ENCODE data around the gene GPM6B.

GPM6B gene

DNA sequence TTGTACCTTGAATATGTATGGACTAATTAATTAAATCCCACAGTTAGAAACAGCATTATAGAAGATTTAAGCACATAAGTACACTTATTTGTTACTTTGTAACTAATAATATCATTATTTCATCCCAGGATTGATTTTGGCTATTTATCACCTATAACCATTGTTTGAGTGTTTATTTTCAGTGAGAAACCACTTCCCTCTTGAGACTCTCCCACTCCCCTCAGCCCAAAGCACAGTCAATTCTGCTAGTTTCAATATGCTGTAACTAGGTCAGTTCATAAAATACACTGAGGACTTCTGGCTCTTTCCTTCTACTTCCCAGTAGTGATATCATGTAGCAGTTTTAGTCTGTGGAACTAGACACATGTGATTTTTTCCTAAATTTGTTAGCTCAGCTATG, 66.1 kb downstream of the GPM6B start:
- no peaks in the 10 kb centered on the region for H3K9me2 ChIP-seq (replicated peaks; ENCODE audit: insufficient read depth, low read length)
- peak overlapping the region; percentile 21; the same call in 1 of the 2 replicates for H3K27ac ChIP-seq (ENCODE audit: low read length)
- no peaks in the 10 kb centered on the region for H3K9me3 ChIP-seq (replicated peaks; ENCODE audit: insufficient read depth, low read length)
- peak overlapping the region; percentile 15; the same call in 1 of the 2 replicates for H3K4me2 ChIP-seq (ENCODE audit: low read depth, low read length)
- H3K79me2 ChIP-seq (ENCODE audit: low read length), result no peaks in the 10 kb centered on the region
- H3K9ac ChIP-seq (ENCODE audit: low read length), result no peak overlapping the region; the same call in 1 of the 2 replicates
- H3F3A ChIP-seq (ENCODE audit: insufficient read depth, low read length), result peaks cover 12% of the 10 kb centered on the region; the same call in 1 of the 2 replicates
- peaks cover 31% of the 10 kb centered on the region for H3K4me1 ChIP-seq (ENCODE audit: low read length)
- no peak for DNase-seq
- TF ChIP-seq EZH2phosphoT487 (IDR thresholded peaks at IDR 0.05; ENCODE audit: low read length) (no peak), EZH2 (optimal IDR thresholded peaks at IDR 0.05; ENCODE audit: low read depth, low read length) (no peak)
- TF ChIP-seq, protein P1, sequence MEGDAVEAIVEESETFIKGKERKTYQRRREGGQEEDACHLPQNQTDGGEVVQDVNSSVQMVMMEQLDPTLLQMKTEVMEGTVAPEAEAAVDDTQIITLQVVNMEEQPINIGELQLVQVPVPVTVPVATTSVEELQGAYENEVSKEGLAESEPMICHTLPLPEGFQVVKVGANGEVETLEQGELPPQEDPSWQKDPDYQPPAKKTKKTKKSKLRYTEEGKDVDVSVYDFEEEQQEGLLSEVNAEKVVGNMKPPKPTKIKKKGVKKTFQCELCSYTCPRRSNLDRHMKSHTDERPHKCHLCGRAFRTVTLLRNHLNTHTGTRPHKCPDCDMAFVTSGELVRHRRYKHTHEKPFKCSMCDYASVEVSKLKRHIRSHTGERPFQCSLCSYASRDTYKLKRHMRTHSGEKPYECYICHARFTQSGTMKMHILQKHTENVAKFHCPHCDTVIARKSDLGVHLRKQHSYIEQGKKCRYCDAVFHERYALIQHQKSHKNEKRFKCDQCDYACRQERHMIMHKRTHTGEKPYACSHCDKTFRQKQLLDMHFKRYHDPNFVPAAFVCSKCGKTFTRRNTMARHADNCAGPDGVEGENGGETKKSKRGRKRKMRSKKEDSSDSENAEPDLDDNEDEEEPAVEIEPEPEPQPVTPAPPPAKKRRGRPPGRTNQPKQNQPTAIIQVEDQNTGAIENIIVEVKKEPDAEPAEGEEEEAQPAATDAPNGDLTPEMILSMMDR (IDR thresholded peaks at IDR 0.05; ENCODE audit: low read length), result no peak
- no peak overlapping the region for H2AFZ ChIP-seq (ENCODE audit: low read length)
- no peak overlapping the region for H3K4me3 ChIP-seq (ENCODE audit: low read length)
- H3K36me3 ChIP-seq (replicated peaks; ENCODE audit: insufficient read depth, low read length), result no peaks in the 10 kb centered on the region; the same call in 1 of the 2 replicates
- no peaks in the 10 kb centered on the region for H3K27me3 ChIP-seq (replicated peaks; ENCODE audit: insufficient read depth, low read length)
- no peaks in the 10 kb centered on the region for H4K20me1 ChIP-seq (ENCODE audit: insufficient read depth, low read length)

GRCh38 chrX:13750204-13750603, 66.7 kb downstream of the GPM6B start:
- peak overlapping the region; percentile 15; the same call in 1 of the 2 replicates for H3K4me2 ChIP-seq (ENCODE audit: low read depth, low read length)
- no peaks in the 10 kb centered on the region; the same call in 1 of the 2 replicates for H3K36me3 ChIP-seq (replicated peaks; ENCODE audit: insufficient read depth, low read length)
- no peak for TF ChIP-seq EZH2 (optimal IDR thresholded peaks at IDR 0.05; ENCODE audit: low read depth, low read length)
- no peak for TF ChIP-seq EZH2phosphoT487 (IDR thresholded peaks at IDR 0.05; ENCODE audit: low read length)
- TF ChIP-seq, protein P1 (IDR thresholded peaks at IDR 0.05; ENCODE audit: low read length), result peak; percentile 63

DNA sequence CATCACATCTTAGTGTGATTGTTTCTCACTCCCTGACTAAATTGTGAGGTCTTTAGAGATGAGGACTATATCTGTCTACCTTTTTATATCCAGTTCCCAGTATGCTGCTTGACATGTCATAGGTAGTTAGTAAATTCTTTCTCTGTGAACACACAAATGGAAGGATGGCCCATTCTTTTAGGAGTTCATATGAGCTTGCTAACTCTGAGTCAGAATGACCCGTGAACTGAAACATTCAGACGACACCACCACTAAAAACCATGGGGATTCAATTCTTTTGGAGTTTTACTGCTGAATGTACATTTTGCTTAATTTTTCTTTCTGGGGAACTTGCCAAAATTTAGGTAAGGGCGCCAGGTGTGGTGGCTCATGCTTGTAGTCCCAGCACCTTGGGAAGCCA, 68.4 kb downstream of the GPM6B start:
- H3K9me2 ChIP-seq (replicated peaks; ENCODE audit: insufficient read depth, low read length), result no peaks in the 10 kb centered on the region
- no peaks in the 10 kb centered on the region for H3K79me2 ChIP-seq (ENCODE audit: low read length)
- no peak overlapping the region for H3K4me2 ChIP-seq (ENCODE audit: low read depth, low read length)
- TF ChIP-seq, protein P1 (IDR thresholded peaks at IDR 0.05; ENCODE audit: low read length), result no peak
- no peak for TF ChIP-seq EZH2 (optimal IDR thresholded peaks at IDR 0.05; ENCODE audit: low read depth, low read length)
- TF ChIP-seq EZH2phosphoT487 (IDR thresholded peaks at IDR 0.05; ENCODE audit: low read length), result no peak
- H3K9me3 ChIP-seq (replicated peaks; ENCODE audit: insufficient read depth, low read length), result no peaks in the 10 kb centered on the region
- no peaks in the 10 kb centered on the region; the same call in 1 of the 2 replicates for H3K36me3 ChIP-seq (replicated peaks; ENCODE audit: insufficient read depth, low read length)
- H3K9ac ChIP-seq (ENCODE audit: low read length), result no peak overlapping the region
- peaks cover 12% of the 10 kb centered on the region; the same call in 1 of the 2 replicates for H3F3A ChIP-seq (ENCODE audit: insufficient read depth, low read length)
- no peak for DNase-seq
- H3K4me3 ChIP-seq (ENCODE audit: low read length), result no peak overlapping the region
- no peak overlapping the region for H2AFZ ChIP-seq (ENCODE audit: low read length)
- no peaks in the 10 kb centered on the region for H3K27me3 ChIP-seq (replicated peaks; ENCODE audit: insufficient read depth, low read length)
- H4K20me1 ChIP-seq (ENCODE audit: insufficient read depth, low read length), result no peaks in the 10 kb centered on the region
- no peak overlapping the region for H3K27ac ChIP-seq (ENCODE audit: low read length)
- peaks cover 35% of the 10 kb centered on the region for H3K4me1 ChIP-seq (ENCODE audit: low read length)

More at GRCh38 chrX:13750204-13750603, 66.7 kb downstream of the GPM6B start:
- Histone ChIP-seq H3K4me3 (ENCODE audit: low read length) (no peak overlapping the region), H3K27ac (ENCODE audit: low read length) (peak overlapping the region; percentile 21; the same call in 1 of the 2 replicates), H3K4me1 (ENCODE audit: low read length) (peaks cover 31% of the 10 kb centered on the region), H4K20me1 (ENCODE audit: insufficient read depth, low read length) (no peaks in the 10 kb centered on the region), H2AFZ (ENCODE audit: low read length) (no peak overlapping the region), H3K27me3 (replicated peaks; ENCODE audit: insufficient read depth, low read length) (no peaks in the 10 kb centered on the region), H3K9me2 (replicated peaks; ENCODE audit: insufficient read depth, low read length) (no peaks in the 10 kb centered on the region), H3K9ac (ENCODE audit: low read length) (no peak overlapping the region; the same call in 1 of the 2 replicates), H3K9me3 (replicated peaks; ENCODE audit: insufficient read depth, low read length) (no peaks in the 10 kb centered on the region), H3F3A (ENCODE audit: insufficient read depth, low read length) (peaks cover 12% of the 10 kb centered on the region; the same call in 1 of the 2 replicates), H3K79me2 (ENCODE audit: low read length) (no peaks in the 10 kb centered on the region)
- DNase-seq, result peak; percentile 59
